Cardiac fibroblast (primary cell): ENCODE results near the gene ZNF516.

ENCODE experiments used
- DNase-seq, 2 donors: peaks; one replicate each; pipeline versions ENCODE4 v3.0.0 to v3.0.0-alpha.2; 2010; ENCODE audit warnings: low read depth in 2 of 2
- H3K4me3 ChIP-seq, 2 donors: replicated peaks in 1 of 2; 1 replicate in 1 of 2; 2 replicates in 1 of 2; pipeline ENCODE4 v1.5.1; 2011; ENCODE audit warnings: low read depth in 2 of 2, low read length in 2 of 2, mild to moderate bottlenecking in 2 of 2, moderate library complexity in 1 of 2
- TF ChIP-seq, protein P1 (sequence below): IDR thresholded peaks from one replicate; pipeline ENCODE4 v1.5.1; 2011; ENCODE audit warnings: low read depth, mild to moderate bottlenecking, low read length, inconsistent platforms

Gene ZNF516

DNA sequence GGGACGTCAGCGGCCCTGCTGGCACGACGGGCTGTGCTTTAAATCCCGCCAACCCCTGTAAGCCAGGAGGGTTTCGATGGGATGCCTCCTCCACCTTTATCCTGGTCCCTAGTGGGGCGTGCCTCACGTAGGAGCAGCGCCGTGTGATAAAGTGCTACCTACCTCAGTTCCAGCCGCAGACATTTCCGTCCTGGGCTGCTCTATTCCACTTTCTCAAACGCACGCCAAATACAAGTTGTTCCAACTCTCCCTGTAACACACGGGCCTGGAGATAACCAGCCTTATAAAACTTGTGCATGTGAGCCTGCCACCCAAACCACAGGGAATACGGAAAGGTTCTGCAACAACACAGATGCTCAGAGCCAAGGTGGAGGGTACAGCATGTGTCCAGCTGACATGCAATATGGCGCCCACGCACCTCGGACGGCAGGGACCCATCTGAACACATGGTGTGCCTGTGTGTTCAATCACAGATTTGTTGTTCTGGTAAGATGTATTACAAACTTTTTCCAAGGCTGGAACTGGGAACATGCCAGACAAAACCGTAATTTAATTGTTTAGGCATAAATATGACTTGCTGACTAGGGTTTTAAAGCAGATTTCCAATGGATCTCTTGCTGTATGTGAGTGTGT is 47.7 kb downstream of the ZNF516 start:
- no peak overlapping the region for H3K4me3 ChIP-seq
- TF ChIP-seq, protein P1, sequence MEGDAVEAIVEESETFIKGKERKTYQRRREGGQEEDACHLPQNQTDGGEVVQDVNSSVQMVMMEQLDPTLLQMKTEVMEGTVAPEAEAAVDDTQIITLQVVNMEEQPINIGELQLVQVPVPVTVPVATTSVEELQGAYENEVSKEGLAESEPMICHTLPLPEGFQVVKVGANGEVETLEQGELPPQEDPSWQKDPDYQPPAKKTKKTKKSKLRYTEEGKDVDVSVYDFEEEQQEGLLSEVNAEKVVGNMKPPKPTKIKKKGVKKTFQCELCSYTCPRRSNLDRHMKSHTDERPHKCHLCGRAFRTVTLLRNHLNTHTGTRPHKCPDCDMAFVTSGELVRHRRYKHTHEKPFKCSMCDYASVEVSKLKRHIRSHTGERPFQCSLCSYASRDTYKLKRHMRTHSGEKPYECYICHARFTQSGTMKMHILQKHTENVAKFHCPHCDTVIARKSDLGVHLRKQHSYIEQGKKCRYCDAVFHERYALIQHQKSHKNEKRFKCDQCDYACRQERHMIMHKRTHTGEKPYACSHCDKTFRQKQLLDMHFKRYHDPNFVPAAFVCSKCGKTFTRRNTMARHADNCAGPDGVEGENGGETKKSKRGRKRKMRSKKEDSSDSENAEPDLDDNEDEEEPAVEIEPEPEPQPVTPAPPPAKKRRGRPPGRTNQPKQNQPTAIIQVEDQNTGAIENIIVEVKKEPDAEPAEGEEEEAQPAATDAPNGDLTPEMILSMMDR = no peak
- no peak for DNase-seq

DNA sequence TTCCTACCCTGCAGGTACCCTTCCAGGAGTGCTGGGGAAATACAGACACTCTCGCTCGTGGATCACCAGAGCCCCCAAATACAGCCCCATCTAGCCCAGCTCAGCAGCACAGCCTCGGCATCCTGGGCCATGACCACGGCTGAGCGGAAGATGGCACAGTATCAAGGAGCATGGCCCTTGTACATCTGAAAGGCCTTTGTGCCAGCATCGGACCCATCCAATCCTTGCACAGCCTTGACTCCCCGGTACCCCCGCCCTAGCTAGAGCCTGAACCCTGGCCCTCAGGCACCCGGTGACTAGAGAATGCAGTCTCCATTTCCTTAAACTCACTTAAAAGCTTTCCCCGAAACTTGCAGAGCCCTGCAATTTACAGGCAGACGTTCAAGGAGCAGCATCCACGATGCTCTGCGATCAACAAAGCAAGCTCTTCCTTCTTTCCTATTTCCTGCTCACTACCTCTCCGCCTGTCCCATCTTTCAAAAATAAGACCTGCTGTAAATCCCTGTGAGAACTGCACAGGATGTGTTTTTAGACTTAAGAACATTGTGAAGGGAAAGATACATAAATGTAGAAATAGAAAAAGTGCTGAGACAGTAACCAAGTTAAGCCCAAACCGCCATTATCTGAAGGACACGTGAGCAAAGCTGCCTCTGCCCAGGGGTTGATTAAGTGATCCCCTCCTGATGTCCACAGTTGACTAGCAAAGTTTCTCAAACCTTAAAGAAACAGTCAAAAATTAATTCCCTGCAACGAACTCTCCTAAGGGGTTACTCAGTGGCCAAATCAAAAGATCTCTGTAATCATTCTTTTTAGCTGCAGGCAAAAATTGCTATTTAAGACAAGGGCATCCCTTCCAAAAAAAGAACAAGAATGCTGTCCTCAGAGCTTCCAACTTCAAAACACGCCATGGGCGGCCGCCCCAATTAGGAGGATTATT is 48.5 kb downstream of the ZNF516 start:
- TF ChIP-seq, protein P1 = no peak
- no peak overlapping the region for H3K4me3 ChIP-seq
- DNase-seq = no peak

GRCh38 chr18:76445741-76446232 is 49.3 kb downstream of the ZNF516 start:
- DNase-seq = no peak
- TF ChIP-seq, protein P1 = no peak
- no peak overlapping the region for H3K4me3 ChIP-seq

GRCh38 chr18:76445275-76445674 is 49.8 kb downstream of the ZNF516 start:
- DNase-seq = peak; percentile 84 to 87
- H3K4me3 ChIP-seq = no peak overlapping the region

DNA sequence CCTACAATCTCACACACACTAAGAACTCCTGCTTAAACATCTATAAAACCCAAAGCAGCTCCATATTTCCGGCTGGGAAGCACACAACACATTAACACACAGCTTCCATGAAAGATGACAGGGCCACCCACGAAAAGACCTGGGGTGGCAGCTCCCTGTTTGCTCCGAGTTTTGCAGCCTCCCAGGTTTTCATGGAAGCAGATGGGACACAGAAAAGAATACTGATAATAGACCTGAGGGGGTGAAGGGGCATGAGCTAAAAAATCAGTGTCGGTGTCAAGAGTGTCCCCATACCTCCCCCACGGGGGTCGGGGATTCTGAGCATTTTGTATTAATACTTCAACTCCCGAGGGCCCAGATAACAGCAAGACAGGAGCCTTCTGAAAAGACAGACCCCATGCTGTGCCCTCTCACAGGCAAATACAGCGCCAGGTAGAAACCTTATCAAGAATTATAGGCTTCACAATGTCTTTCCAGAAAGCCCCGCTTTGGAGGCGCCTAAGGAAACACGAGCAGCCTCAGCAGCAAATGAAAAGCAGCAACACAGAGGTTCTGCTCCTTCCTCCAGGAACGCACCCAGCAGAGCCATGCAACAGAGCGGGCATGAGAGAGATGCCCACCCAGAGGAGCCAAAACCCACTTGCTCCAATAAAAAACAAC is 50.5 kb downstream of the ZNF516 start:
- DNase-seq = no peak
- TF ChIP-seq, protein P1 = no peak
- no peak overlapping the region for H3K4me3 ChIP-seq

More at GRCh38 chr18:76445275-76445674, 49.8 kb downstream of the ZNF516 start:
- TF ChIP-seq, protein P1 = no peak

DNA sequence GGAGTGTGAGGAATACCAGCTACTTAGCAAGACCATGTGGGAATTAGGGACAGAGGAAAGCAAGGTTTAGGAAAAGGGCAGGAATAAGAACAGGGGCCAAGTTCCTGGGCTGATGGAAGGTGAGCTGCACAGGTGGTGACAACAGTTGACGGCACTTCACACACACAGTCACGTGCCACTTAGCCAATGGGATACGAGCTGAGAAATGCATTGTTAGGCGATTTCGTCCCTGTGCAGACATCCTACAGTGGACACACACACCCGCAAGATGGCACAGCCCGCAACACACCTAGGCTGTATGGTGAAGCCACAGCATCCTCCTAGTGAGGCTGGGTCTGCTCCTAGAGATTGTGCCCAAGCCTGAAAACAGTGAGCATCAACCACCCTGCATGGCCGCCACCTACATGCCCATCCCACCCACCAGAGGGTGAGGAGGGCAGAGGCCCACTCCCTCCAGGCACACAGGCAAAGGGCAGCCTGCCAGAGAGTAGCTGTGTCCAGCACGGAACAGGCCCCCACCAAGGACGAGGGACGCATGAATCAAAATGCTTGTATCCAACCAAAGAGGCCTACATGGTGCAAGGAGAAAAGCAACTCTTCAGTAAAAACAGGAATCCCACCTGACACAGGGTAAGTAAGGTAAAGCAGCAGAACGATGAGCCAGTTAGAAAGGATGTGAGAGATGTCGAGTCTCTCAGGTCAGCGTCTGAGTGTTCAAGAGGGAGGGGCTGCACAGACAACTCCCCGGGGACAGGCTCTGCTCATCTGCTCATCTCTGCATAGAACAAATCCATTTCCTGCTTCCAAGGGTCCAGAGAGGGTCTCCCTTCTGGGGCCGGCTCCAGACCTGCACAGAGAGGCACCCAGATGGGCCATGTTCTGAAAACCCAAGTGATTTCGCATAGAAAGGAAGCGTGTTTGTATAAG is 51.3 kb downstream of the ZNF516 start:
- H3K4me3 ChIP-seq = no peak overlapping the region
- DNase-seq = no peak
- TF ChIP-seq, protein P1 = no peak
